ENCODE measurements around the gene ERN1.

Gene ERN1

DNA sequence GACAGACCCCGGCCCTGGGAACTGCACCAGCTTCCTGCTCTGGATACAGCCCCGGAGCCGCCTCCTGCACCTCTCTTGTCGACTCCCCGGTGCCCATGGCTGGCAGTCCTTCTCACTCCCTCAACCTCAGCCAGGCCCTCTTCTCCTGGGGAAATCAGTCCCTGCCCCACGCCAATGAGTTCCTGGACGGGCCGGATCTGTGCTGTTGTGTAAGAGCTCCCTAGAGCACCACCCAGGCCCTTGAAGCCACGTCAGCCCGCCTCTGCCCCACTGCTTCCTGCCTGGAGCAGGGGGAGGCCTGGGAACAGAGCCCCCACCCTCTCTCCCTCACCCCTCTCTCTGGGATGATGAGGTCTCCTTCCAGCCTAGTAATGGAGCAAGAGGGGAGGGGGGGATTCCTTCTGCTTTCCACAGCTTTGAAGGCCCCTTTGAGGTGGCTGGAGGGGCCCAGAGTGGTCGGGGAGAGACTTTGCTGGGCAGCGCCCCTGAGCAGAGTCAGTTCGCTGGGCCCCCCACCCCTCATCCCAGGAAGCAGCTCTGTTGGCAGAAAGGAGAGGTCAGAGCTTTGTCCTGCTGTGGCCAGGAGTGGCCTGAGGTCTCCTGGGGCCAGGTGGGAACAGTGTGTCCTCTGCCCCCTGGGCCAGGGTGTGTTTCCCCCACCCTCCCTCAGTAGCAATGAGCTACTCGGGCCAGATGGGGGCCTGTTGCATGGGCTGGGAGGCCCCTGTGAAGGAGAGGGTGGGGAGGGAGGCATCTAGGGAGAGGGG, 128.0 kb downstream of the ERN1 start:
- DNase-seq: no peak

DNA sequence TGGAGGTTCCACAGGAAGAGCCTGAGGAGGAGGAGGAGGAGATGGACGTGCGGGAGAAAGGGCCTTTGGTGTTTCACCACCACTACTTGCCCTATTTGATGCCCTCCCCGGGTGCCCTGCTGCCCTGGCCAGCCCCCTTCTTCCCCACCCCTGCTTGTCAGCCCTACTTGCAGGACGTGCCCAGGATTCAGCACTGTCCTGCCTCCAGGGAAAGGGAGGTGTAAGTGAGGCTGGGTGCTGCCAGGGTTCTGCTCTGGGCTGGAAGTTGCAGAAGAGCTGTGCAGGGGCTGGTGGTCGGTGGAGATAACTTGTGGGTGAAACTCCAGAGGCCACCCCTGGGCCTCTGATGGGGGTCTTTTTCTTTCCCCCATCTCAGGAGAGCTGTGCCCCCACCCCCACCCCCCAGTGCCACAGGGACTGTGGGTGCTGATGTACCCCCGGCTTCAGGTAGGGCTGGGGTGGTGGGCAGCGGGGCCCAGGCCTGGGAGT, 128.8 kb downstream of the ERN1 start:
- no peak for DNase-seq

DNA sequence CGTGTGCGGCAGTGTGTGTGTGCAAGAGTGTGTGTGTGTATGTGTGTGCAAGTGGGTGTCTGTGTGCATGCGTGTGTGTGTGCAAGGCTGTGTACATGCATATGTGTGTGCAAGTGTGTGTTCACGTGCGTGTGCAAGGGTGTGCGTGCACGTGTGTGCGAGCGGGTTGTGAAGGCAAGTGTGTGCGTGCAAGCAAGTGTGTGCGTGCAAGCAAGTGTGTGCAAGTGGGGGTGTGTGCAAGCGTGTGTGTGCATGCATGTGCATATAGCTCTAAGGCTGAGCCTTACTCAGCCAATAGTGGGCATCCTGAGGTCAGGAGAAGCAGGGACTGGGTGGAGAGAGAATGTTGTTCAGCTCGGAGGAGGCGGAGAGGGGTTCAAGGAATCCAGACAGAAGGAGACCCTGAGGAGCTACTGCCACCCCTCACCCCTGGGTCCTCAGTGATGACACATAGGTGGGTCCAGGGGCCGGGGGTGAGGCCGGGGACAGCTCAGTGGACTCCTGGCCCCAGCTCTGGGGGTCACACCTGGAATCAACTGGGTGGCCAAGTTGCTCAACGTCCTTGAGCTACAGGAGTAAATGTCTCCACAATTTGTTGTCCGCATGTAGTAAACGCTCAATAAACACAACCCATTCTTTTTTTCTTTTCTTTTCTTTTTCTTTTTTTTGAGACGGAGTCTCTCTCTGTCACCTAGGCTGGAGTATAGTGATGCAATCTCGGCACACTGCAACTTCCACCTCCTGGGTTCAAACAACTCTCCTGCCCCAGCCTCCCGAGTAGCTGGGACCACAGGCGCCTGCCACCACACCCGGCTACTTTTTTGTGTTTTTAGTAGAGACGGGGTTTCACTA, 130.0 kb downstream of the ERN1 start:
- DNase-seq: no peak

- DNase-seq: no peak
Observed at GRCh38 chr17:63998721-63999679, 130.9 kb downstream of the ERN1 start.

- DNase-seq: peak; percentile 78
Observed at GRCh38 chr17:63998050-63998720, 131.8 kb downstream of the ERN1 start, which contains the start of gene PRR29. Gene PRR29, plus strand, starts transcription at chr17:63998351. Its CDS starts 14 bp downstream, at chr17:63998365.

DNA sequence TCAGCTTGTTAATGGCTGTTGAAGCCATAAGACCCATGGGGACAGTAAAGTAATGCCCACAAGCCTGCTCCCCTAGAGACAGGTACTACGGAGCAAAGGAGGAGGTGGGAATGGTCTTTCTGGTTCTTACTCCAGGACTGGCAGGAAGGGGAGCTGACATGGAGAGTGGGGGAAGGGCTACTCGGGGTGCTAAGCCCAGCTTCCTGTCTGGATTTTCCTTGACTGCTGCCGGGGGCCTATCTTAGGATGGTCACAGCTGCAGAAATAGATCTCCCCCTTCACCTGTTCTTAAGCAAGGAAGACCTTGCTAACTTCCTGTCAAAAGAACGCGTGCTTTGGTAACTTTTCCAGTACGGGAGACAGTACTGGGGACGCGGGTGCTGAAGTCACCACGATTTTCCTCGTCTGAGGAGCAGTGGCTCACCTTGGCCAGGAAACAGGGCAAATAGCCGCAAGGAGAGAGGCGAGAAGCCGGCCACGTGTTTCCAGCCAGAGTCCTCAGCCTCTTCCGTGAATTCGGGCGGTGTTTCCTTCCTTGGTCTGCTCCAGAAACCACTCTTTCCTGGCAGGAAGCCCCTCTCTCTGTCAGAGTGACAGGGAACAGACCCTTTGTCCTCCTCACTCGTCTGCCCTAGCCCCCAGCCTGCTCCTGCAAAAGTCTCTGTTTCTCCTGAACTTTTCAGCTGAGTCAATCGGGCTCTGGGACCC, 132.4 kb downstream of the ERN1 start:
- no peak for DNase-seq

- no peak for DNase-seq
Observed at GRCh38 chr17:63996430-63997182, 133.3 kb downstream of the ERN1 start.

- DNase-seq: no peak
Observed at GRCh38 chr17:63995626-63996025, 134.3 kb downstream of the ERN1 start.

DNA sequence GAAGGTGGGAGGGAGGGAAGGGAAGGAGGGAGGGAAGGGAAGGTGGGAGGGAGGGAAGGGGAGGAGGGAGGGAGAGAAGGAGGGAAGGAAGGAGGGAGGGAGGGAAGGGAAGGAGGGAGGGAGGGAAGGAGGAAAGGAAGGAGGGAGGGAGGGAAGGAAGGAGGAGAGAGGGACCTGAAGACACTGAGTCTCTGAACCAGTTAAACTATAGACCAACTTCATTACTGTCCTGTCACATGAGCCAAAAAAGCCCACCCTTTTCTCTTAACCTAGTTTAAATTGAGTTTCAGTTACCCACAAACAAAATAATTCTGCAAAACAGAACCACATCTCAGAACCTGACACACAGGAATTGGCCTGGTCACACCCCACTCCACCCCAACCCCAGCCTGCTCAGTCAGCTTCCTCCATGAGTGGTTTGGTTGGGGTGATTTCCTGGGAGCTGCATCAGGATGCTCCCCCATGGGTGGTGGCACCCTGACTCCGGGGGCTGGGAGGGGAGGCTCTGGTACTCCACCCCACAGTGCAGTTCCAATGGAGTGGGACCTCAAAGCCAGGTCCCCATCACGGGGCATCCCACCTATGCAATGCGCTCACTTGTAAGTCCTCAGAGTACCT, 136.5 kb downstream of the ERN1 start:
- no peak for DNase-seq

DNA sequence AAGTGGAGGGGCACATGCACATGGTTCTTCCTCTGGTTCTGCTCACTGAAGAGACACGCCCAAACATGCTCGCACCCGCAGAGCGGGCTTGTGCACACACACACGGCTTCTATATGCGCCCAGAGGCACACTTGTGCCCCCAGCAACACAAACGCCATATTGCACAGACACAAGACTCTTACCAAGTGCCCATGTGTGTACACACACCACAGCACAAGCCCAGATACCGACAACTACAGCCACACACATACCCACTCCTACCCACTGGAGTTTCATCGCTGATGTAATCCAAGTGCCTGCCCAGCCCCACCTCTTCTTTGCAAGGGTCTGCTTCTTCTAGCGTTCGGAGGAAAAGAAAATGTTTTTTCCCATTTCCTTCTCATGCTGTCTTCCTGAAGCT, 138.3 kb downstream of the ERN1 start:
- DNase-seq: no peak

DNA sequence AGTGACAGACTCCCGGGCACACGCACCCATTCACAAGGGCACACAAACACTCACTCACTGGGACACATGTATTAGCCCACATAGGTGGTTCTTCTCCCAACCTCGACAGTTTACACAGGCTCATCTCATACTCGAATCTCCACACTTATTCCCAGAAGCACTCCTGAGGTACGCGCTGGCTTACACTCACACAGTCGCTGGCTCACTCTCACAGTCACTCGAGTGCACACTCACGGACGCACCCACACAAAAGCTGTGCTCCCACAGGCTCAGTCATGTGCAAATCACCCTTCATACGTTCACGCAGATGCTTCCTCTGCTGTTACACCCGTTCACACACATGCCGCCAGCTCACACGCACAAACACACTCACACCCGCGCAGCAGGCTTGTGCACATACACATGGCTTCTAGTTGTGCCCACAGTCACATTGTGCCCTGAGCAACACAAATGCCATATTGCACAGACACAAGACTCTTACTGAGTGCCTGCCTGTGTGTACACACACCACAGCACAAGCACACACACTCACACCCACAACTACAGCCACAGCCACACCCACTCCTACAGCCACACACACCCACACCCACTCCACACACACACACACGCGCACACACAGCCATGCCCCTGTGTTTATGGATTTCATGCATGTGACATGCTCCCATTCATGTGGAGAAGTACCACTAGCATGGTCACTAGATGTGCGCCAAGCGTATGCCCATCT, 140.2 kb downstream of the ERN1 start:
- no peak for DNase-seq

Data from activated CD4-positive, alpha-beta T cell treated with anti-CD3 and anti-CD28 coated beads, Interleukin-2, Interleukin-6, amounts not matched to agents 100 ng/mL and 50 ng/mL, durations not matched to agents 16 hours and 8 hours (primary cell).